Testis (tissue), 2 donors: ENCODE data around the gene ALOX5AP.

Source experiments
- CTCF ChIP-seq, 3 experiments: fragments of 450-650 bp in 2 of 3; fragments of 200-600 bp in 1 of 3; sonication (generic) in 1 of 3; IDR thresholded peaks; one replicate each; pipeline ENCODE4 v1.5.1; 2016 to 2019; ENCODE audit warnings: antibody characterized with exemption in 3 of 3, mild to moderate bottlenecking in 2 of 3, moderate library complexity in 1 of 3
- POLR2A ChIP-seq: fragments of 450-650 bp; IDR thresholded peaks from one replicate; pipeline ENCODE4 v1.6.1; 2017; ENCODE audit warnings: antibody characterized with exemption, mild to moderate bottlenecking, moderate library complexity

DNA sequence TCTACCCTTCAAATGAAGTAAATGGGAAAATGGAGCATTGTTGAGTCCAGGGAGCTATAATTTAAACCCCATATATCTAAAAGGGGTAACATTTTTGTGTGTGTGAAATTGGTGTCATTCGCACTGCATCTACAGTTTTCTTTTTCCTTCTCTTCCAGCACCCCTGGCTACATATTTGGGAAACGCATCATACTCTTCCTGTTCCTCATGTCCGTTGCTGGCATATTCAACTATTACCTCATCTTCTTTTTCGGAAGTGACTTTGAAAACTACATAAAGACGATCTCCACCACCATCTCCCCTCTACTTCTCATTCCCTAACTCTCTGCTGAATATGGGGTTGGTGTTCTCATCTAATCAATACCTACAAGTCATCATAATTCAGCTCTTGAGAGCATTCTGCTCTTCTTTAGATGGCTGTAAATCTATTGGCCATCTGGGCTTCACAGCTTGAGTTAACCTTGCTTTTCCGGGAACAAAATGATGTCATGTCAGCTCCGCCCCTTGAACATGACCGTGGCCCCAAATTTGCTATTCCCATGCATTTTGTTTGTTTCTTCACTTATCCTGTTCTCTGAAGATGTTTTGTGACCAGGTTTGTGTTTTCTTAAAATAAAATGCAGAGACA, 28.6 kb downstream of the ALOX5AP start:
- TF ChIP-seq CTCF (IDR thresholded peaks at IDR 0.05) (no peak), POLR2A (no peak)
